GM21737 (cell line): ENCODE data around the gene PCDH20.
"Not testable (repeated sequence)": the region's sequence is repeated elsewhere in the genome, so short reads cannot be mapped to it uniquely, and the experiment has no call there.

ENCODE experiments used
- ATAC-seq: cut with Tn5 transposase; IDR thresholded peaks from one replicate; pipeline ENCODE4 v1.9.1; 2021; ENCODE audit warnings: mild to moderate bottlenecking, moderate library complexity; ENCODE audit not compliant: unreplicated experiment

The PCDH20 gene, protein sequence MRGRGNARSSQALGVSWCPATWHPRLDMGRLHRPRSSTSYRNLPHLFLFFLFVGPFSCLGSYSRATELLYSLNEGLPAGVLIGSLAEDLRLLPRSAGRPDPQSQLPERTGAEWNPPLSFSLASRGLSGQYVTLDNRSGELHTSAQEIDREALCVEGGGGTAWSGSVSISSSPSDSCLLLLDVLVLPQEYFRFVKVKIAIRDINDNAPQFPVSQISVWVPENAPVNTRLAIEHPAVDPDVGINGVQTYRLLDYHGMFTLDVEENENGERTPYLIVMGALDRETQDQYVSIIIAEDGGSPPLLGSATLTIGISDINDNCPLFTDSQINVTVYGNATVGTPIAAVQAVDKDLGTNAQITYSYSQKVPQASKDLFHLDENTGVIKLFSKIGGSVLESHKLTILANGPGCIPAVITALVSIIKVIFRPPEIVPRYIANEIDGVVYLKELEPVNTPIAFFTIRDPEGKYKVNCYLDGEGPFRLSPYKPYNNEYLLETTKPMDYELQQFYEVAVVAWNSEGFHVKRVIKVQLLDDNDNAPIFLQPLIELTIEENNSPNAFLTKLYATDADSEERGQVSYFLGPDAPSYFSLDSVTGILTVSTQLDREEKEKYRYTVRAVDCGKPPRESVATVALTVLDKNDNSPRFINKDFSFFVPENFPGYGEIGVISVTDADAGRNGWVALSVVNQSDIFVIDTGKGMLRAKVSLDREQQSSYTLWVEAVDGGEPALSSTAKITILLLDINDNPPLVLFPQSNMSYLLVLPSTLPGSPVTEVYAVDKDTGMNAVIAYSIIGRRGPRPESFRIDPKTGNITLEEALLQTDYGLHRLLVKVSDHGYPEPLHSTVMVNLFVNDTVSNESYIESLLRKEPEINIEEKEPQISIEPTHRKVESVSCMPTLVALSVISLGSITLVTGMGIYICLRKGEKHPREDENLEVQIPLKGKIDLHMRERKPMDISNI

DNA sequence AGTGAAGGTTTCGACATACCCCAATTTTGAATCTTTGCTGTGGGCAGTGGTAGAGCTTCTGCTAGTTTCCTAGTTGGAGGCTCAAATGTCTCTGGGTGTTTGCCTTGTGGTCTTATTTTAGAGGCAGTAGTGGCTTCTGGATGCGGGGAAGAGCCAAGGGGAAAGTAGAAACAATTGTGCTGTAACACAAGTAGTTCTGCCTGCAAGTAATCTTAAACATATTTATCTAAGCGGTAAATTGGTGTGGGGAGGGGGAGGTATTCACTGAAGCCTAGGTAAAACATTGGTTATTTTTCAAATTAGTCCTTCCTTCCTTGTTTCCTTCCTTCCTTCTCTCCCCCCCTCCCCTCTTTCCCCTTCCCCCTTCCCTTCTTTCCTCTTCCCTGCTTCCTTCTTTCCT is at the start of gene PCDH20:
TSS of gene PCDH20 (minus strand) at position 101 of the 400 bp plus-strand sequence. CDS start 691 bp downstream, outside the sequence.
- no peak for ATAC-seq

GRCh38 chr13:61463024-61463423 is 47.4 kb upstream of the PCDH20 start:
- no peak for ATAC-seq

DNA sequence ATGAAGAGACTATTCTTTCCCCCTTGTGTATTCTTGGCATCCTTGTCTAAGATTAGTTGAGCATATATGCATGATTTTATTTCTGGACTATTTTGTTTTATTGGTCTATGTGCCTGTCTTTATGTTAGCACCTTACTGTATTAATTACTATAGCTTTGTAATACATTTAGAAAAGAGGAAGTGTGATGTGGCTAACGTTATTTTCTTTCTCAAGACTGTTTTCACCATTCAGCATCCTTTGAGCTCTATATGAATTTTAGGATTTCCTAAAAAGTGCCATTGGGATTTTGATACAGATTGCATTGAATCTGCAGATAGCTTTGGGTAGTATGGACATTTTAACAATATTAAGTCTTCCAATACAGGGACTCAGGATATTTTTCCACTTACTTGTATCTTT is 37.5 kb upstream of the PCDH20 start:
- no peak for ATAC-seq

GRCh38 chr13:61432029-61432428 is 16.4 kb upstream of the PCDH20 start:
- ATAC-seq: no peak

DNA sequence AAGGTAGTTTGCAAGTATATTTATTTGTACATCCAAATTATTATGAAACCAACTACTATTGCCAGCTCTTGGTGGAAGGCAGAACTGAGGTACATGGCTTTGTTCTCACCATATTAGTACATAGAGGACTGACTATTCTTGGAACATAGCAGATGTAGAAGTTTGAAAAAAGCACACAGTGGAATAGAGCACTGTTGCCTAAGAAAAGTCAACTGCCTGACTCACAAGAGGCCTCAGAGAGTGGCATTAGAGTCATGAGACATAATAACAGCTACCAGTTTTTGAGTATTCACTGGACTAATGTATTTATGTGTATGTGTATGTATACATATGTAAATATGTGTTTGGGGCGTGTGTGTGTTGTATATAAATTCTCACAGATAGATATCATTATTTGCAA is 8.3 kb upstream of the PCDH20 start:
- no peak for ATAC-seq

GRCh38 chr13:61417086-61417570 is 1.5 kb upstream of the PCDH20 start:
- ATAC-seq: no peak

DNA sequence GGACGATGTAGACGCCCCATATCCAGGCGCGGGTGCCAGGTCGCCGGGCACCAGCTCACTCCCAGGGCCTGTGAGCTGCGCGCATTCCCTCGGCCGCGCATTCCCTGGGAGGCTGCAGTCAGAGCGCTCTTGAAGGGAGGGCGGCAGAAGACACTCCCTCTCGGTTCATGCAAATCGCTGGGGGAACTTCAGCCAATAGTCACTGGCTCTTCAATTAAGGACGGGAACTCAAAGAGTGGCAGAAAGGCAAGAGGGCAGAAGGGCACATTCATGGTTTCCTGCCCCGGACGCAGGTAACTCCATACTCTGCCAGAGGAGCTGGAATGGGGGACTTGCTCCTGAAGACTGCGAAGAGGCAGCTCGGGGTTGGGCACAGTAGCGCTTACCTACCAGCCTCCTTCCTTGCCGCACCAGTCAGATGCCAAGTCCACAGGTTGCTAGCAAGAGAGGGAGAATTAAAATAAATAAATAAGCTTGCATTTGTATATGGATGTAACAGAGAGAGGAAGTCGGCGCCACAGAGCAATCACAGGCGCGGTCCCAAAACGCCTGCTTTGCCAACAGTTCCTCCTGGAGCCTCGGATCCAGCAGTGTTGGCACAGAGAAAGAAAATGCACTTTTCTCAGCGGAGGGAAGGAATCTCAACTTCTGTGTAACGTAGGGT is 459 bp downstream of the PCDH20 start:
- no peak for ATAC-seq

- ATAC-seq: no peak
These were observed 977 bp downstream of the PCDH20 start for GRCh38 chr13:61414686-61415057.

DNA sequence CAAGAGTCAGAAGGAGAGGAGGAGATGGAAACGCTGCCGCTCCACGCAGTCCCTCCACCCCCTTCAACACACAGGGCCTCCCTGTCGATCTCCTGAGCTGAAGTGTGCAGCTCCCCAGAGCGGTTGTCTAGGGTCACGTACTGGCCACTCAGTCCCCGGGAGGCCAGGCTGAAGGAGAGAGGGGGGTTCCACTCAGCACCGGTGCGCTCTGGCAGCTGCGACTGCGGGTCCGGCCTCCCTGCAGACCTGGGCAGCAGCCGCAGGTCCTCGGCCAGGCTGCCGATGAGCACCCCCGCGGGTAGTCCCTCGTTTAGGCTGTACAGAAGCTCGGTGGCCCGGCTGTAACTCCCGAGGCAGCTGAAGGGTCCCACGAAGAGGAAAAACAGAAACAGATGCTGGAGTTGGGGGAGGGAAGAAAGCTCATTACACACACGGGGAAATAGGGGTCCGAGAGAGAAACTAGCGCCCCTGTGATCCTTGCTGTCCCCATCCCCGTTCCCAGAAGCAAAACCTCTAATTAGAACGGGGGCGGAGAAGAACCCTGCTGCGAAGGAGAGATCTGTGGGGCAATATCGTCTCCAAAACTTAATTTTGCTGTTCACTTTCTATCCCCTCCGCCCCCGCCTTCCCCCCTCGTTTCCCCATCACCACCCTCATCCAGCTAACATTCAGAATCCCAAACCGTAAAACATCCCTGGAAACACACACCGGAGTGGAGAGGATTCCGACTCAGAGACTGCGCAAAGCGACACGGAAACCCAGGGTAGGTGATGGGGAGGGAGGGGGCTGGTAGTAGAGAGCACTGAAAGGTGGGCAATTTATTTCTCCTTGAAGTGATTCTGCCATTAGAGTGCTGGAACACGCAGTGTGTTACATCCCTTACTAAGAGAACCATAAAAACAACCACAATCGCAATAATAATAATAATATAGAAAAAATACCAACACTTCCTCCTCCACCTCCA is 1.8 kb downstream of the PCDH20 start:
- ATAC-seq: no peak

DNA sequence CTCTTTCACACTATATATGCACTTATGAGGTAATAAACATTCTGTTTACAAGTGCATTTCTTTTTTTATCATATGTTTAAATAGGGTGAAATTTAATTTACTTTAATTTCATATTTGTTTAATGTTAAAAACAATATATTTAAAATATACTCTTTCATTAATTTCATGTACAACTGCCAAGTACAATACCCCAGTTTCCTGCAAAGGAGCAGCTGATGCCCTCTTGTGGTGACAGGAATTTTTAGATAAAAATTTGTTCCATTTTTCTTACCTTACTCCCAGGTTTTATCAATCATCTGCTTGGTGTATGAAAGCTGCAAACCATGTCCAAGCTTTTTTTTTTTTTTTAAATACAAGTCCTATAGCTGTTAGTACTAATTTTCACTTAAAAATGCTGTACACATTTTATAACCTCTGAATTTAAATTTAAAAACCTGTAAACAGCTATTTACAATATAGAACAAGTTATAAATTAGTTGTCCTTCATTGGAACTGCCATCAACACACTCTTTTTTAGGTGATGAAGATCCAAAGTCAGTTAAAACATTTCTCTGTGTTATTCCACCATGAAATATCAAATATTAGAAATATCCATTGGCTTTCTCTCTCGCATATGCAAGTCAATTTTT is 4.9 kb downstream of the PCDH20 start:
- no peak for ATAC-seq

GRCh38 chr13:61410266-61410665 is 5.4 kb downstream of the PCDH20 start:
- ATAC-seq: no peak

GRCh38 chr13:61408571-61408970 is 7.1 kb downstream of the PCDH20 start:
- ATAC-seq: no peak

- no peak for ATAC-seq
These were observed 9.4 kb downstream of the PCDH20 start for GRCh38 chr13:61406275-61406674.

DNA sequence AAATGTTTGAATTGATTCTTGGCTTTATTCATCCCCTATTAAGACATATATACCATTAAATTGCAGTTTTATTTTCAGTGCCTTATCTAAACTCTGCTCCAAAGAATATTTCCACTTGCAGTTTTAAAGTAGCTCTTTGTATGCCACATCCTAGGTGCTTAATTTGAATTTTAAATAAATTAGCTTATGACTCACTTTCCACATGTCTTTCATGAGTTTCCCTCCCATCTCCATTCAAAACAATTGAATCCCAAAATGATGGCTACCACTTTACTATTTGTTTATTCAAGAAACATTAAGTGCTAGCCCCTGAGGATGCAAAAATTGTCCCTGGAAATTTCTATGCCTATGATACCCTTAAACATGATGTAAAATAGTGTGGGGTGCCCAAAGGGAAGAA is 19.5 kb downstream of the PCDH20 start:
- ATAC-seq: no peak

- no peak for ATAC-seq
These were observed 24.2 kb downstream of the PCDH20 start for GRCh38 chr13:61391426-61391825.

DNA sequence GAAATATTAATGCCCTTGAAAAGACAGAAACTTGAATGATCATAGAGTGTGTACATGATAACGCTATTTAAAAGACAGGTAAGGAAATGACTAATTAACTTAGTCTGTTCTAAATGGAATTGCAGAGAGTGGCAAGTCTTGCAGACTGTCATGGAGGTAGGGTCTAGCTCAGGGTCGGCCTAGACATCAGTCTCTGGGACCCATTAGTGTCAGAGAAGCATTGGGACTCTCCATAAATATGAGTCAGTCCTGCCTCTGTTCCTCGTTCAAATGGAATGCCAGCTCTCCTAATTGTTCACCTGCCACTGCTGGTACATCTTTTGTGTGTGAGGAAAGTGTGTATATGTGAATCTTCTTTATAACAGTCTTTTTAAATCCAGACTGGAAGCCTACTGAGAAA is 28.0 kb downstream of the PCDH20 start:
- no peak for ATAC-seq

DNA sequence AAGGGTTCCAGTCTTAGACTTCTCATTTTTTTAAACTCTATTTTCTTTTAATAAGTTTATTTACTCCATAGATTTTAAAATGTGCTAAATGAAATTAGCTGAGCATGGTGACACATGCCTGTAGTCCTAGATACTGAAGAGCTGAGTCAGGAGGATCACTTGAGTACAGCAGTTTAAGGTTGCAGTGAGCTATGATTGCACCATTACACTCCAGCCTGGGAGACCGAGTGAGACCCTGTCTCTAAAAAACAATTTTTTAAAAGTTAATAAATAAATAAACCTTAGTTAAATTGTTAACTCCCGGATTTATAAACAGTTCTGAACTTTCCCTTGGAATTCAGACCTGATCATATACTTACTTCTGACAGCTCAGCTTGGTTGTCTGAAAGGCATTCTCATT is 32.5 kb downstream of the PCDH20 start:
- no peak for ATAC-seq

GRCh38 chr13:61370520-61370919 is 45.1 kb downstream of the PCDH20 start:
- ATAC-seq: no peak

GRCh38 chr13:61364690-61365089 is 51.0 kb downstream of the PCDH20 start:
- not testable (repeated sequence) for ATAC-seq

DNA sequence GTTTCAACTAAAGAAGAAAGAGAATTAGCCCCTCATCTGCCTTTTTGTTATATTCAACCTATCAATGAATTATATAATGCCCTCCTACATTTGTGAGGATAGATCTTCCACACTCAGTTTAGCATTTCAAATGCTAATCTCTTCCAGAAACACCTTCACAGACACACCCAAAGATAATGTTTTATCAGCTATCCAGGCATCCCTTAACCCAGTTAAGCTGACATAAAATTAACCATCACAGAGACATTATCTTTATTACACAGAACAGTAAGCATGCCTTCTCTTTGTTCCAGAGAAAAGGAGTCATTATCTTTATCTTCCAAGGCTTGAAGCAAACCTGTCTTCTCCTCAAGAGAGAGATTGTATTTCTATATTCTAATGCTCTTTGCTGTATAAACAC is 53.1 kb downstream of the PCDH20 start:
- no peak for ATAC-seq
